ENCODE measurements around the gene ZSCAN30. TPM values are rescaled to one million over a fixed set of nuclear protein-coding genes. Genes with fewer than 3 reads are reported as not detected.

Gene ZSCAN30
- total RNA-seq, 1 donor from 2014 or later: 19.4 TPM

DNA sequence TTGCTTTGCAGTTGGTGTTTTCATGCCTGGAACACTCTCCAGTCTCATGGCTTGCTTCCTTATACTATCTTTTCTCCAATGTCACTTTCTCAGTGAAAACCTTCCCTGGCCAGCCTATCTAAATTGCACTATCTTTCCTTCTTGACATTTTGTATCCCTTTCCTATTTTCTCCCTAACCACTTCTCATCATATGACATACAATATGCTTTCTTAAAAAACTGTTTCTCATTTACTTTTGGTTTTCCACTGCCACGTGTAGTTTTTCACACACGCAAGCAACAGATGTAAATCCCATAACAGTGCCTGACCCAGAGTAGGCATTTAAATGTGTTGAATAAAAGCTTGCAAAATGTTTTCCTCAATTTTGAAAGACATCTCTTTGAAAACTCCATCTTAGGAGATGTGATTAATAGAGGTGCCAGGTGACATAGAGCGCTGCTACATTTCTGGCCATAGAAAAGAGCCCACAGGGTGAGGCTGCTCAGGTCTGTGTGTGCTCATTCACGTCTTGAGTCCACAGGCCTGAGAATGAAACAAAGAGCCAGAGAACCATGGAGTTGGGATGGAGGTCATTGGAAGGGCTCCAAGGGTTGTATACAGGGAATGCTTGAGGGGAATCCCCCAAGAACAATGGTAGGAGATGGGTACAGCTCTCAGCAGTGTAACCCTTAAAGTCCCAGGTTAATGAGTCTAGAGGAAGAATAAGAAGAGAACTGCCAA is 41.5 kb upstream of the ZSCAN30 start:
- DNase-seq (ENCODE audit: extremely low spot score in 2 of 2): no peak
- peaks cover 0 to 29% of the 10 kb centered on the region in 2 donors for H3K36me3 ChIP-seq
- no peak overlapping the region for H3K27ac ChIP-seq
- intact Hi-C loops (cut with DNase I): no loop called here
- no peak overlapping the region for H3K4me3 ChIP-seq
- TF ChIP-seq, protein P1, sequence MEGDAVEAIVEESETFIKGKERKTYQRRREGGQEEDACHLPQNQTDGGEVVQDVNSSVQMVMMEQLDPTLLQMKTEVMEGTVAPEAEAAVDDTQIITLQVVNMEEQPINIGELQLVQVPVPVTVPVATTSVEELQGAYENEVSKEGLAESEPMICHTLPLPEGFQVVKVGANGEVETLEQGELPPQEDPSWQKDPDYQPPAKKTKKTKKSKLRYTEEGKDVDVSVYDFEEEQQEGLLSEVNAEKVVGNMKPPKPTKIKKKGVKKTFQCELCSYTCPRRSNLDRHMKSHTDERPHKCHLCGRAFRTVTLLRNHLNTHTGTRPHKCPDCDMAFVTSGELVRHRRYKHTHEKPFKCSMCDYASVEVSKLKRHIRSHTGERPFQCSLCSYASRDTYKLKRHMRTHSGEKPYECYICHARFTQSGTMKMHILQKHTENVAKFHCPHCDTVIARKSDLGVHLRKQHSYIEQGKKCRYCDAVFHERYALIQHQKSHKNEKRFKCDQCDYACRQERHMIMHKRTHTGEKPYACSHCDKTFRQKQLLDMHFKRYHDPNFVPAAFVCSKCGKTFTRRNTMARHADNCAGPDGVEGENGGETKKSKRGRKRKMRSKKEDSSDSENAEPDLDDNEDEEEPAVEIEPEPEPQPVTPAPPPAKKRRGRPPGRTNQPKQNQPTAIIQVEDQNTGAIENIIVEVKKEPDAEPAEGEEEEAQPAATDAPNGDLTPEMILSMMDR (IDR thresholded peaks at IDR 0.05): no peak
- no peak for TF ChIP-seq POLR2A (IDR thresholded peaks at IDR 0.05)
- no peak for TF ChIP-seq POLR2AphosphoS5 (IDR thresholded peaks at IDR 0.05; ENCODE audit: insufficient read depth in 1 of 2, low read depth in 1 of 2)
- H3K9me3 ChIP-seq: no peaks in the 10 kb centered on the region
- no peaks in the 10 kb centered on the region for H3K27me3 ChIP-seq
- peaks cover 9% of the 10 kb centered on the region for H3K4me1 ChIP-seq

DNA sequence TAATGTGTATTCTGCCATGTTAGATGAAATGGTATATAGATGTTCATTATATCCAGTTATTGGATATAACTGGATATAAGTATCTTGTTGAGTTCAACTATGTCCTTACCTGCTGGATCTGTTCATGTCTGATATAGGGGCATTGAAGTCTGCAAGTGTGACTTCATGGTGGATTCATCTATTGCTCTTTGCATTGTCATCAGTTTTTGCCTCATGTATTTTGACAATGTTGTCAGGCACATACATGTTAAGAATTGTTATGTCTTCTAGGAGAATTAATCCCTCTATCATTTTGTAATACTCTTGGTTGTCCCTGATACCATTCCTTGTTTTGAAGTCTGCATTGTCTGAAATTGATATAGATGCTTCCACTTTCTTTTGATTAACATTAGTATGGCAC is 38.8 kb upstream of the ZSCAN30 start:
- H3K4me1 ChIP-seq: no peaks in the 10 kb centered on the region
- no peak overlapping the region for H3K27ac ChIP-seq
- no peaks in the 10 kb centered on the region for H3K27me3 ChIP-seq
- TF ChIP-seq, protein P1 (IDR thresholded peaks at IDR 0.05): no peak
- TF ChIP-seq POLR2A (IDR thresholded peaks at IDR 0.05) (no peak), POLR2AphosphoS5 (IDR thresholded peaks at IDR 0.05; ENCODE audit: insufficient read depth in 1 of 2, low read depth in 1 of 2) (no peak)
- intact Hi-C loops (cut with DNase I): no loop called here
- H3K4me3 ChIP-seq: no peak overlapping the region
- no peak for DNase-seq (ENCODE audit: extremely low spot score in 2 of 2)
- H3K9me3 ChIP-seq: no peaks in the 10 kb centered on the region
- H3K36me3 ChIP-seq: peaks cover 0 to 10% of the 10 kb centered on the region in 2 donors

DNA sequence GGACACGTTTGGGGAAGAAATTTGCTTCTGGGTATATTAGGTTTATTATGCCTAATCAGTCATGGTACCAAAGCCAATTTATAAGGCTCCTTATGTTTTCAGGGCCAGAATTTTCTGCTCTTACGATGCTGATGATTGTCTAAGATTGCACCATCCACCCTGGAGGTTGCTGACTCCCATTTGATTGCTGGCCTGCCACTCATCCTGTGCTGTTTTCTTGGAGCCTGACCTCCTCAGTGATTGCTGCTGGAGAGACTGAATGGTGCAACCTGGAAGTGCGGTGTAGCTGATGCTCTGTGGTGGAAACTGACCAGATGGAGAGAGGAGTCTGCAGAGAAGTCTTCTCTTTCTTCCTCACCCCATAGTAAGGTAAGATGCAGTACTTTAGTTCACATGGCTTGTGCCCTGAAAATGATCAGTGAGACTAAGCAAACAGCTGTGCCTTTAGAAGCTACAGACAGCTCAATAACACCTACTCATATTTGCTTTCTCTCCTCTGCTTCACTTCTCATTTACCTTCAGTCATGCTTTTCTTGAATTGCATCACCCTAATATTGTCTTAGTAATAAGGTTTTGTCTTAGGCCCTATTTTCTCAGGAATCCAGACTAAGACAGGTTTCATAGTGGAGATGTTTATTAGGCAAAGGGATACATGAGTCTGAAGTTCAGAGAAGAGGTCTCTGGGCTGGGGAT is 36.8 kb upstream of the ZSCAN30 start:
- H3K27ac ChIP-seq: no peak overlapping the region
- DNase-seq (ENCODE audit: extremely low spot score in 2 of 2): no peak
- no peaks in the 10 kb centered on the region for H3K9me3 ChIP-seq
- intact Hi-C loops (cut with DNase I): no loop called here
- no peaks in the 10 kb centered on the region for H3K27me3 ChIP-seq
- H3K4me1 ChIP-seq: no peaks in the 10 kb centered on the region
- H3K4me3 ChIP-seq: no peak overlapping the region
- H3K36me3 ChIP-seq: peaks cover 0 to 2% of the 10 kb centered on the region in 2 donors
- TF ChIP-seq POLR2AphosphoS5 (IDR thresholded peaks at IDR 0.05; ENCODE audit: insufficient read depth in 1 of 2, low read depth in 1 of 2) (no peak), POLR2A (IDR thresholded peaks at IDR 0.05) (no peak)
- TF ChIP-seq, protein P1 (IDR thresholded peaks at IDR 0.05): no peak

DNA sequence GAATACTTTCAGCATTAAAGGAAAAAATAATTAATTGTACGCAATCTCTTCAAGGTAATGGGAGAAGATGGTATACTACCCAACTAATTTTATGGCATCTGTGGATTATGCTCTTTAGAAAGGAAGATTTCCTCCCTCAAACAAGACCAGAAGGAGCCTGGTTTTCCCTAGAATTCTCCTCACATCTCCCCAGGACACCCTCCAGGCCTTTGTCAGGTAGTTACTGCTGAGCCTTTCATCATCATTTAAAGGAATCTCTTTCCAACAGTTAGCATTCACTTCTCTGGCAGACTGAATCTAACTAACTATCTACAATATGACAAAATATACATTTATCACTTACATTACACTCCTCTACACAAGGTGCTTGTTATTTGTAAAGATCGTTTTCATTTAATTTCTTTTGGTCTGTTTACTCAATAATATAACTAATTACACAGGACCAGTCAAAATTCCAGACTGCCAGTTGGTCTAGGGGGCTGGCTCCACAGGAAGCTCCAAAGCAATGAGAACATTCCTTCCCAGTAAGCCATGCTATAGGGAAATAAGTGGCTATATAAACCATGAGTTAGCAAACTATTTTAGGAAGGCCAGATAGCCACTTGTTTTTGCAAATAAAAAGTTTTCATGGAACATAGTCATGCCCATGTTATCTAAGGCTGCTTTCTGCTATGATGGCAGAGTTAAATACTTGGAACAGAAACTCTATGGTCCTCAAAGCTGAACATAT is 35.1 kb upstream of the ZSCAN30 start:
- no peaks in the 10 kb centered on the region for H3K4me1 ChIP-seq
- H3K4me3 ChIP-seq: no peak overlapping the region
- no peaks in the 10 kb centered on the region for H3K36me3 ChIP-seq
- H3K9me3 ChIP-seq: no peaks in the 10 kb centered on the region
- DNase-seq (ENCODE audit: extremely low spot score in 2 of 2): no peak
- no peak overlapping the region for H3K27ac ChIP-seq
- no peaks in the 10 kb centered on the region for H3K27me3 ChIP-seq
- TF ChIP-seq, protein P1 (IDR thresholded peaks at IDR 0.05): no peak
- TF ChIP-seq POLR2A (IDR thresholded peaks at IDR 0.05) (no peak), POLR2AphosphoS5 (IDR thresholded peaks at IDR 0.05; ENCODE audit: insufficient read depth in 1 of 2, low read depth in 1 of 2) (no peak)
- intact Hi-C loops (cut with DNase I): no loop called here

Measured in vagina (tissue), 2 donors.